Neural progenitor cell (in vitro differentiated cells): Measurements from ENCODE around the gene KCNH5. TPM values are rescaled to one million over a fixed set of nuclear protein-coding genes. Genes with fewer than 3 reads are reported as not detected.
"Not testable (repeated sequence)": the region's sequence is repeated elsewhere in the genome, so short reads cannot be mapped to it uniquely, and the experiment has no call there.

ENCODE experiments used
- DNase-seq: peaks from one replicate; pipeline ENCODE4 v3.0.0-alpha.2; 2016; ENCODE audit warnings: low spot score
- H2AFZ ChIP-seq: fragments of 200-600 bp; sonication (generic); replicated peaks from 2 replicates; pipeline ENCODE4 v1.6.1; 2016; ENCODE audit warnings: antibody characterized with exemption
- H3F3A ChIP-seq: fragments of 200-600 bp; sonication (generic); 2 replicates; pipeline ENCODE4 v1.6.1; 2016; ENCODE audit warnings: antibody characterized with exemption, low read depth
- H3K27ac ChIP-seq: fragments of 200-600 bp; sonication (generic); 2 replicates; pipeline ENCODE4 v1.5.1; 2016; ENCODE audit warnings: mild to moderate bottlenecking
- H3K27me3 ChIP-seq: fragments of 200-600 bp; sonication (generic); 2 replicates; pipeline ENCODE4 v1.6.1; 2016; ENCODE audit warnings: mild to moderate bottlenecking, moderate library complexity
- H3K36me3 ChIP-seq: fragments of 200-600 bp; sonication (generic); 2 replicates; pipeline ENCODE4 v1.5.1; 2016
- H3K4me1 ChIP-seq: fragments of 200-600 bp; sonication (generic); 2 replicates; pipeline ENCODE4 v1.6.1; 2016; ENCODE audit warnings: mixed run types
- H3K4me2 ChIP-seq: fragments of 200-600 bp; sonication (generic); 2 replicates; pipeline ENCODE4 v1.6.1; 2016
- H3K4me3 ChIP-seq: fragments of 200-600 bp; sonication (generic); 2 replicates; pipeline ENCODE4 v1.5.1; 2016
- H3K79me2 ChIP-seq: fragments of 200-600 bp; sonication (generic); 2 replicates; pipeline ENCODE4 v1.6.1; 2016; ENCODE audit warnings: low read depth
- H3K9ac ChIP-seq: fragments of 200-600 bp; sonication (generic); 2 replicates; pipeline ENCODE4 v1.6.1; 2016
- H3K9me3 ChIP-seq: fragments of 200-600 bp; sonication (generic); 2 replicates; pipeline ENCODE4 v1.5.1; 2016; ENCODE audit warnings: low read depth
- H4K20me1 ChIP-seq: fragments of 200-600 bp; sonication (generic); 2 replicates; pipeline ENCODE4 v1.6.1; 2016; ENCODE audit warnings: low read depth
- H3K27ac Mint-ChIP-seq: 3 replicates; pipeline ENCODE4 v1.8.0; 2021; ENCODE audit warnings: mixed read lengths
- H3K27me3 Mint-ChIP-seq: 2 replicates; pipeline ENCODE4 v1.8.0; 2022; ENCODE audit warnings: low read depth, mild to moderate bottlenecking, inconsistent platforms, moderate library complexity, mixed read lengths; ENCODE audit not compliant: insufficient read depth
- H3K36me3 Mint-ChIP-seq: 3 replicates; pipeline ENCODE4 v1.8.0; 2021; ENCODE audit warnings: mixed read lengths
- H3K4me1 Mint-ChIP-seq: 3 replicates; pipeline ENCODE4 v1.8.0; 2021; ENCODE audit warnings: mixed read lengths
- H3K4me3 Mint-ChIP-seq: 3 replicates; pipeline ENCODE4 v1.8.0; 2021; ENCODE audit warnings: mild to moderate bottlenecking, moderate library complexity, mixed read lengths
- H3K9me3 Mint-ChIP-seq: 3 replicates; pipeline ENCODE4 v1.8.0; 2020; ENCODE audit warnings: mixed read lengths
- EZH2 ChIP-seq: fragments of 200-600 bp; sonication (generic); IDR thresholded peaks from 2 replicates; pipeline ENCODE4 v1.6.1; 2017; ENCODE audit warnings: antibody characterized with exemption, mild to moderate bottlenecking, moderate library complexity
- EZH2phosphoT487 ChIP-seq: fragments of 200-600 bp; sonication (generic); IDR thresholded peaks from 2 replicates; pipeline ENCODE4 v1.6.1; 2017; ENCODE audit warnings: antibody characterized with exemption
- total RNA-seq: library from RNA; depleted of rRNA; stranded (reverse); fragments of >200 nt; gene quantifications from 2 replicates; pipeline ENCODE4 v1.2.3, GENCODE V29; 2015; ENCODE audit warnings: low replicate concordance
- TF ChIP-seq, protein P1 (sequence below): fragments of 200-600 bp; sonication (generic); IDR thresholded peaks from 2 replicates; pipeline ENCODE4 v1.5.1; 2017; ENCODE audit warnings: antibody characterized with exemption, mild to moderate bottlenecking

KCNH5 gene
- total RNA-seq, 1 donor from 2014 or later, result 4.6 TPM

DNA sequence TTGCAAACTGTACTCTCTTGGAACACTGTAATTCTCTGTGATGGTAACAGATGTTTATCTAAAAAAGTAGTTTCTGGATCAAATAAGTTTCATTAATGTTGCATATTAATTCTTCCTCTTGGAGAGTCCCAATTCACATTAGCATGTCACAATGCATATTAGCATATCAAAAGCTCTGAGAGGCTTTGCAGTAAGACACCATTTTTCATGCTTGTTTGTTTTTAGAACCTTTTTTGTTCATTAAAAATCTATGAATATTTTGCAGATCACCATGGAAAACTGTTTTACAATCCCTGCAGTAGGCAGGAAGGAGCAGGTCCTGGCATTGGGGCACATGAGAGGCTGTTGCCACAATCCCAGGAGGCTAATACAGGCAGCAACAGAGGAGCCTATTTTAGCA, 180.7 kb downstream of the KCNH5 start:
- Mint-ChIP-seq H3K9me3 (no peaks in the 10 kb centered on the region), H3K27me3 (no peaks in the 10 kb centered on the region), H3K4me3 (no peak overlapping the region), H3K4me1 (no peaks in the 10 kb centered on the region), H3K36me3 (no peaks in the 10 kb centered on the region), H3K27ac (peak overlapping the region; percentile 1)
- Histone ChIP-seq H3K4me2 (no peak overlapping the region), H3K27ac (no peak overlapping the region), H3F3A (no peaks in the 10 kb centered on the region), H3K36me3 (no peaks in the 10 kb centered on the region), H3K4me1 (no peaks in the 10 kb centered on the region), H3K4me3 (no peak overlapping the region), H3K9me3 (no peaks in the 10 kb centered on the region), H3K9ac (no peak overlapping the region), H3K27me3 (no peaks in the 10 kb centered on the region), H2AFZ (no peak overlapping the region), H4K20me1 (no peaks in the 10 kb centered on the region), H3K79me2 (no peaks in the 10 kb centered on the region)
- no peak for DNase-seq
- TF ChIP-seq, protein P1, sequence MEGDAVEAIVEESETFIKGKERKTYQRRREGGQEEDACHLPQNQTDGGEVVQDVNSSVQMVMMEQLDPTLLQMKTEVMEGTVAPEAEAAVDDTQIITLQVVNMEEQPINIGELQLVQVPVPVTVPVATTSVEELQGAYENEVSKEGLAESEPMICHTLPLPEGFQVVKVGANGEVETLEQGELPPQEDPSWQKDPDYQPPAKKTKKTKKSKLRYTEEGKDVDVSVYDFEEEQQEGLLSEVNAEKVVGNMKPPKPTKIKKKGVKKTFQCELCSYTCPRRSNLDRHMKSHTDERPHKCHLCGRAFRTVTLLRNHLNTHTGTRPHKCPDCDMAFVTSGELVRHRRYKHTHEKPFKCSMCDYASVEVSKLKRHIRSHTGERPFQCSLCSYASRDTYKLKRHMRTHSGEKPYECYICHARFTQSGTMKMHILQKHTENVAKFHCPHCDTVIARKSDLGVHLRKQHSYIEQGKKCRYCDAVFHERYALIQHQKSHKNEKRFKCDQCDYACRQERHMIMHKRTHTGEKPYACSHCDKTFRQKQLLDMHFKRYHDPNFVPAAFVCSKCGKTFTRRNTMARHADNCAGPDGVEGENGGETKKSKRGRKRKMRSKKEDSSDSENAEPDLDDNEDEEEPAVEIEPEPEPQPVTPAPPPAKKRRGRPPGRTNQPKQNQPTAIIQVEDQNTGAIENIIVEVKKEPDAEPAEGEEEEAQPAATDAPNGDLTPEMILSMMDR, result no peak
- no peak for TF ChIP-seq EZH2
- TF ChIP-seq EZH2phosphoT487, result no peak

DNA sequence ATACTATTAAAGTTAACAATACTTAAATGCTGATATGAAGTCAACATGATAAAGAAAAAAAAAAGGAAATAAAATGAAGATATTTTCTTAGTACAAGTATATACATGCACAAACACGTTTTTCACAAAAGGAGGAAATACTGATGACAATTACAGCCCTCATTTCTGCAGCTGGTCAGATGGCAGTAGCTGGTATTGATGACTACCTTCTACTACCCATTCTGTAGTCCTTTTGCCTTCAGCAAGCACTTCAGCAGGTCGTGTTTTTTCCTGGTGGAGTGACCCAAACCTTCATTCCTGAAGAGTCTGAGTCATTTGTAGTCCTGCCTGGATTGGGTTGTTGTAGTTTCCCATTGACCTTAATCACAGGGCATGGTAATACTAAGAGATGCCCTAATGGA, 187.2 kb downstream of the KCNH5 start:
- not testable (repeated sequence) for H3K9me3 Mint-ChIP-seq, H3K36me3 ChIP-seq

DNA sequence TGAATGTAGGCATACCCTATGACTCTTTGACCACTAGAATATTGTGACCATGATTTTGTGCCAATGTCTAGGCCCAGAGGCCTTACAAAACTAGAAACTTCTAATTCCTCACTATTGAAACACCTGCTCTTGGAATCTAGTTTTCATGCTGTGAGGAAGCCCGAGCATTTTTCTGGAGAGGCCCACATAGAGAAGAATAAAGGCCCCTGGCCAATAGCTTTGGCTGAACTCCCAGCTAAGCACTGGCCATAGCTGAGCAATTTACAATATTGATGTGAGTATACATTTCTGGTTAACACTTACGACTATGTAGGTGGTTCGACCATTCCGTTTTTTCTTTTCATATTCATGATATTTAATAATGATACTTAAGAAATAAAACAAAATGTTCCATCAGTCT, 190.3 kb downstream of the KCNH5 start:
- no peak for DNase-seq
- Mint-ChIP-seq H3K36me3 (no peaks in the 10 kb centered on the region), H3K27ac (no peak overlapping the region), H3K4me1 (no peaks in the 10 kb centered on the region), H3K4me3 (no peak overlapping the region), H3K27me3 (no peaks in the 10 kb centered on the region), H3K9me3 (no peaks in the 10 kb centered on the region)
- Histone ChIP-seq H3K36me3 (no peaks in the 10 kb centered on the region), H2AFZ (no peak overlapping the region), H3K27ac (no peak overlapping the region), H3K79me2 (no peaks in the 10 kb centered on the region), H3K4me3 (no peak overlapping the region), H3K27me3 (no peaks in the 10 kb centered on the region), H3K9ac (no peak overlapping the region), H3K4me1 (no peaks in the 10 kb centered on the region), H3F3A (no peaks in the 10 kb centered on the region), H3K4me2 (no peak overlapping the region), H4K20me1 (no peaks in the 10 kb centered on the region), H3K9me3 (no peaks in the 10 kb centered on the region)
- TF ChIP-seq, protein P1, result no peak
- TF ChIP-seq EZH2 (no peak), EZH2phosphoT487 (no peak)

More for the DNA sequence above, 187.2 kb downstream of the KCNH5 start:
- H3K27ac Mint-ChIP-seq, H3K9me3 ChIP-seq, H3K79me2 ChIP-seq, H3K4me3 Mint-ChIP-seq, H3K27me3 ChIP-seq, H3K27me3 Mint-ChIP-seq, DNase-seq, H3K36me3 Mint-ChIP-seq, H3K4me1 ChIP-seq, H3K4me3 ChIP-seq, H3K4me1 Mint-ChIP-seq, H2AFZ ChIP-seq, H3K9ac ChIP-seq, H3F3A ChIP-seq, H3K27ac ChIP-seq, H3K4me2 ChIP-seq, H4K20me1 ChIP-seq: not testable (repeated sequence)

DNA sequence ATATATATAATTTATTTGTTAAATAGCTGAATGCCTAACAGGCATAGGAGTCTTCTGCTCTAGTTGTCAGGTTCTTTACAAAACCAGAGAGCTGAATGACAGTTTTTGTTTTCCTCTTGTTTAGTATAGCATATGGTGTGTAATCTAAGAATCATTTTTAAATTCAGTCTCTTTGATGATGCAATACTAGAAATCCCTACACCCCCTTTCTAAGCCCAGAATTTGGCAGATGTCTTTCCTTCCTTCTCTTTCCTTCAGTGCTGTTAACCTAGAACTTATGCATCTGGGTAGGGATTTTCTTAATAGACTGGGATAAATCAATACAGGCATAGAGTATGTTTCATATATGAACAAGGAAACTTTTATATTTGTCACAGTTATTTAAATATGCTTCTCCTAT, 198.1 kb downstream of the KCNH5 start:
- Histone ChIP-seq H3K27ac (no peak overlapping the region), H3F3A (no peaks in the 10 kb centered on the region), H3K79me2 (no peaks in the 10 kb centered on the region), H3K36me3 (no peaks in the 10 kb centered on the region), H3K9ac (no peak overlapping the region), H3K4me1 (no peaks in the 10 kb centered on the region), H4K20me1 (no peaks in the 10 kb centered on the region), H3K9me3 (no peaks in the 10 kb centered on the region), H2AFZ (no peak overlapping the region), H3K4me2 (no peak overlapping the region), H3K4me3 (no peak overlapping the region), H3K27me3 (no peaks in the 10 kb centered on the region)
- Mint-ChIP-seq H3K9me3 (no peaks in the 10 kb centered on the region), H3K27me3 (no peaks in the 10 kb centered on the region), H3K36me3 (no peaks in the 10 kb centered on the region), H3K4me3 (no peak overlapping the region), H3K4me1 (no peaks in the 10 kb centered on the region), H3K27ac (no peak overlapping the region)
- no peak for DNase-seq
- TF ChIP-seq EZH2, result no peak
- TF ChIP-seq EZH2phosphoT487, result no peak
- TF ChIP-seq, protein P1, result no peak
